Neuronal stem cell (in vitro differentiated cells): ENCODE results near the gene BTRC.
A peak's percentile ranks its signal among the peaks of the same experiment; 100 is the strongest.

ENCODE experiments used
- DNase-seq: peaks from one replicate; pipeline ENCODE4 v3.0.0-alpha.2; 2013; ENCODE audit warnings: low spot score
- H2AFZ ChIP-seq: one replicate; pipeline ENCODE4 v1.6.1; 2013; ENCODE audit warnings: mild to moderate bottlenecking, low read length, inconsistent platforms
- H2AK5ac ChIP-seq: 2 replicates; pipeline ENCODE4 v1.6.1; 2013; ENCODE audit warnings: low read depth, mild to moderate bottlenecking, inconsistent platforms, low read length, moderate library complexity, mixed read lengths
- H2BK120ac ChIP-seq: 2 replicates; pipeline ENCODE4 v1.6.1; 2013; ENCODE audit warnings: low read depth, mild to moderate bottlenecking, inconsistent platforms, low read length, moderate library complexity, mixed read lengths
- H2BK12ac ChIP-seq: one replicate; pipeline ENCODE4 v1.6.1; 2013; ENCODE audit warnings: low read length, inconsistent platforms
- H2BK15ac ChIP-seq: 2 replicates; pipeline ENCODE4 v1.6.1; 2013; ENCODE audit warnings: mild to moderate bottlenecking, low read length, inconsistent platforms, mixed read lengths
- H2BK5ac ChIP-seq: one replicate; pipeline ENCODE4 v1.6.1; 2013; ENCODE audit warnings: inconsistent platforms, mild to moderate bottlenecking, low read length, moderate library complexity
- H3K14ac ChIP-seq: one replicate; pipeline ENCODE4 v1.6.1; 2013; ENCODE audit warnings: low read length, inconsistent platforms
- H3K18ac ChIP-seq: 2 replicates; pipeline ENCODE4 v1.6.1; 2013; ENCODE audit warnings: low read length, inconsistent platforms
- H3K23ac ChIP-seq: 2 replicates; pipeline ENCODE4 v1.6.1; 2013; ENCODE audit warnings: low read depth, mild to moderate bottlenecking, mixed read lengths, low read length, inconsistent platforms; ENCODE audit not compliant: poor library complexity
- H3K27ac ChIP-seq: replicated peaks from 3 replicates; pipeline ENCODE4 v1.5.1; 2013; ENCODE audit warnings: low read length, inconsistent platforms
- H3K27me3 ChIP-seq, 3 experiments: 2 replicates each; pipeline ENCODE4 v1.6.1; 2013; ENCODE audit warnings: low read length in 3 of 3, mild to moderate bottlenecking in 2 of 3, inconsistent platforms in 1 of 3, low read depth in 1 of 3, mixed read lengths in 1 of 3, moderate library complexity in 1 of 3; ENCODE audit not compliant: control insufficient read depth in 3 of 3, insufficient read depth in 3 of 3
- H3K36me3 ChIP-seq, 2 donors: replicated peaks in 1 of 2; 2 replicates each; pipeline ENCODE4 v1.6.1; 2013; ENCODE audit warnings: low read length in 2 of 2; ENCODE audit not compliant: control insufficient read depth in 2 of 2, insufficient read depth in 2 of 2
- H3K4ac ChIP-seq: 2 replicates; pipeline ENCODE4 v1.6.1; 2013; ENCODE audit warnings: inconsistent platforms, mild to moderate bottlenecking, low read length, moderate library complexity
- H3K4me1 ChIP-seq, 2 donors: 1 replicate in 1 of 2; 2 replicates in 1 of 2; pipeline ENCODE4 v1.6.1; 2013; ENCODE audit warnings: low read length in 2 of 2, low read depth in 1 of 2; ENCODE audit not compliant: control insufficient read depth in 2 of 2, insufficient read depth in 1 of 2
- H3K4me2 ChIP-seq: one replicate; pipeline ENCODE4 v1.6.1; 2013; ENCODE audit warnings: mild to moderate bottlenecking, low read length, inconsistent platforms; ENCODE audit not compliant: insufficient read depth, poor library complexity, severe bottlenecking
- H3K4me3 ChIP-seq, 2 donors: 2 replicates each; pipeline ENCODE4 v1.5.1; 2013; ENCODE audit warnings: low read length in 2 of 2, mild to moderate bottlenecking in 2 of 2, inconsistent platforms in 1 of 2, moderate library complexity in 1 of 2
- H3K79me1 ChIP-seq: one replicate; pipeline ENCODE4 v1.6.1; 2013; ENCODE audit warnings: low read depth, mild to moderate bottlenecking, inconsistent platforms, low read length, moderate library complexity
- H3K9ac ChIP-seq: one replicate; pipeline ENCODE4 v1.6.1; 2013; ENCODE audit warnings: mild to moderate bottlenecking, low read depth, low read length, inconsistent platforms; ENCODE audit not compliant: poor library complexity
- H3K9me3 ChIP-seq, 2 donors: replicated peaks in 1 of 2; 2 replicates each; pipeline versions ENCODE3 to v1.6.1; 2013; ENCODE audit warnings: low read length in 2 of 2, mild to moderate bottlenecking in 2 of 2, inconsistent platforms in 1 of 2, low read depth in 1 of 2, mixed read lengths in 1 of 2, moderate library complexity in 1 of 2; ENCODE audit not compliant: control insufficient read depth in 2 of 2, insufficient read depth in 1 of 2
- H4K8ac ChIP-seq: one replicate; pipeline ENCODE4 v1.6.1; 2013; ENCODE audit warnings: low read depth, mild to moderate bottlenecking, inconsistent platforms, low read length, moderate library complexity
- H4K91ac ChIP-seq: one replicate; pipeline ENCODE4 v1.6.1; 2013; ENCODE audit warnings: low read length, low read depth, mild to moderate bottlenecking, inconsistent platforms; ENCODE audit not compliant: poor library complexity
- WGBS, 2 donors: extraction: QIAGEN DNeasy Blood & Tissue Kit; methylation state at CpG; one replicate each; pipeline ENCODE4 v1.1.7; 2013; ENCODE audit warnings: missing lambda C conversion rate in 2 of 2, mixed read lengths in 1 of 2; ENCODE audit not compliant: insufficient read length in 2 of 2, insufficient replicate concordance in 1 of 2; ENCODE audit errors: extremely low coverage in 2 of 2; 5-methylcytosine and 5-hydroxymethylcytosine counted together

The BTRC gene

GRCh38 chr10:101393378-101393777, 39.4 kb downstream of the BTRC start:
- Histone ChIP-seq H3K18ac (no peak overlapping the region), H4K8ac (no peak overlapping the region), H3K79me1 (no peaks in the 10 kb centered on the region), H3K27ac (no peak overlapping the region), H3K23ac (no peak overlapping the region), H4K91ac (no peak overlapping the region), H3K4me1 (peaks cover 3 to 7% of the 10 kb centered on the region in 2 donors), H2BK5ac (no peak overlapping the region), H3K4me2 (no peak overlapping the region), H2BK120ac (no peak overlapping the region), H3K4ac (no peak overlapping the region), H3K36me3 (peaks cover 0 to 2% of the 10 kb centered on the region in 2 donors), H2AK5ac (no peak overlapping the region), H2BK12ac (no peak overlapping the region), H2AFZ (no peak overlapping the region), H3K4me3 (no peak overlapping the region), H3K27me3 (no peaks in the 10 kb centered on the region), H3K14ac (no peak overlapping the region), H2BK15ac (no peak overlapping the region), H3K9me3 (no peaks in the 10 kb centered on the region), H3K9ac (no peak overlapping the region)
- no CpG with 5 or more reads among the region's 2 CpGs for WGBS, 2 donors
- no peak for DNase-seq

GRCh38 chr10:101394524-101395133, 40.7 kb downstream of the BTRC start:
- Histone ChIP-seq H3K23ac (no peak overlapping the region), H3K4ac (no peak overlapping the region), H3K79me1 (no peaks in the 10 kb centered on the region), H3K9ac (no peak overlapping the region), H2BK12ac (no peak overlapping the region), H3K4me3 (no peak overlapping the region), H2AK5ac (no peak overlapping the region), H4K91ac (no peak overlapping the region), H3K9me3 (no peaks in the 10 kb centered on the region), H3K4me1 (peaks cover 3 to 7% of the 10 kb centered on the region in 2 donors), H3K36me3 (peaks cover 0 to 2% of the 10 kb centered on the region in 2 donors), H2BK15ac (no peak overlapping the region), H3K27me3 (no peaks in the 10 kb centered on the region), H3K4me2 (no peak overlapping the region), H4K8ac (no peak overlapping the region), H2BK5ac (no peak overlapping the region), H2BK120ac (no peak overlapping the region), H3K18ac (no peak overlapping the region), H2AFZ (no peak overlapping the region), H3K27ac (no peak overlapping the region), H3K14ac (no peak overlapping the region)
- no CpG with 5 or more reads among the region's 5 CpGs for WGBS, 2 donors
- DNase-seq, result no peak

DNA sequence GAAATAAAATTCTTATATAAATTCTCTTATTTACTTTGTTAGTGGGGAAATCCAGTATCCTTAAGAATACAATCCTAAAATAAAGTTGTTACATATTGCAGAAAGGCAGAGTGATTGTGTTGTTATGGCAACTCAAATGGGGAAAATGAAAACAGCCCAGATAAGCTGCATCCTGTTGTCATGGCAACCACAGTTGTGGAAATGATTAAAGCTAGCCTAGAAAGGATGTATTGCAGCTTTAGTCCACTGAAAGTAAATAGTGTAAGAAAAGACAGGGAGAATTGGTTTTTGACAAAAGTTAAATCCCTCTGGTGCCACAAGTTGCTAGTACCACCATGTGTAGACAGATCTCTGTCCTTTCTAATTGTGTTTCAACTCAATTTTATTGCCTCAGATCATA, 43.2 kb downstream of the BTRC start:
- no peak overlapping the region for H2BK120ac ChIP-seq

DNA sequence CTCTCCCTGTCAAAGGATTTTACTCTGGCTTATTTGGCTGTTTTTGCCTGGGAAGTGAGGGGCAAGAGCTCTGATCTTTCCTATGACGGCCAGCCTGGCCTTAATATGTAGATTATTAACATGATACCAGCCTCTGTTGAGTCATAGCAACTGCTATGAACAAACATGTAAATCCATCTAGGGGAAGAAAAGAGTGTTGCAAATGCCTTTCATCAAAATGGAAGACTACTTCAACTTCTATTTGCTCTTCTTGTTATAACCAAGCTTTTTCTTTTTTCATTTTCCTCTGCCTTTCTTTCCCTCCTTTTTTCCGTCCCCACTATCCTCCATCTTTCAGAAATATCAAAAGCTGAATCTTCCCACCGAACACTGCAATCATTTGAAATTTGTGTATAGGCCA, 46.6 kb downstream of the BTRC start:
- Histone ChIP-seq H3K79me1 (no peaks in the 10 kb centered on the region), H3K36me3 (no peaks in the 10 kb centered on the region), H3K4me2 (no peak overlapping the region), H2AK5ac (no peak overlapping the region), H3K4ac (no peak overlapping the region), H2AFZ (no peak overlapping the region), H3K18ac (no peak overlapping the region), H3K23ac (no peak overlapping the region), H2BK5ac (no peak overlapping the region), H3K27me3 (no peaks in the 10 kb centered on the region), H3K4me3 (no peak overlapping the region), H3K27ac (no peak overlapping the region), H3K14ac (no peak overlapping the region), H4K8ac (no peak overlapping the region), H3K9me3 (no peaks in the 10 kb centered on the region), H2BK120ac (no peak overlapping the region), H3K4me1 (peaks cover 0 to 4% of the 10 kb centered on the region in 2 donors), H2BK12ac (no peak overlapping the region), H2BK15ac (no peak overlapping the region), H4K91ac (no peak overlapping the region), H3K9ac (no peak overlapping the region)
- no peak for DNase-seq
- no CpG with 5 or more reads among the region's 3 CpGs for WGBS, 2 donors

More for the DNA sequence above, 43.2 kb downstream of the BTRC start:
- no peak overlapping the region for H2BK12ac ChIP-seq
- H3K14ac ChIP-seq, result no peak overlapping the region
- H3K27me3 ChIP-seq, result no peaks in the 10 kb centered on the region
- H3K9me3 ChIP-seq, result no peaks in the 10 kb centered on the region
- H3K36me3 ChIP-seq, result peaks cover 0 to 2% of the 10 kb centered on the region in 2 donors
- no peak overlapping the region for H3K27ac ChIP-seq
- no peak overlapping the region for H2BK5ac ChIP-seq
- no peak overlapping the region for H3K9ac ChIP-seq
- no peak overlapping the region for H3K4me2 ChIP-seq
- H4K8ac ChIP-seq, result no peak overlapping the region
- H3K4me1 ChIP-seq, result peaks cover 3 to 7% of the 10 kb centered on the region in 2 donors
- H4K91ac ChIP-seq, result no peak overlapping the region
- H3K4ac ChIP-seq, result no peak overlapping the region
- no peak overlapping the region for H3K23ac ChIP-seq
- H3K4me3 ChIP-seq, result no peak overlapping the region
- H3K79me1 ChIP-seq, result no peaks in the 10 kb centered on the region
- no peak overlapping the region for H2AK5ac ChIP-seq
- no peak overlapping the region for H2AFZ ChIP-seq
- DNase-seq, result peak; percentile 48
- no peak overlapping the region for H3K18ac ChIP-seq
- no peak overlapping the region for H2BK15ac ChIP-seq
